HG02642 (cell line): ENCODE data around the gene ZFPM1.

ENCODE experiments used
- ATAC-seq: cut with Tn5 transposase; IDR thresholded peaks from one replicate; pipeline ENCODE4 v1.9.1; 2021; ENCODE audit warnings: mild to moderate bottlenecking; ENCODE audit not compliant: unreplicated experiment, poor library complexity

Gene ZFPM1

GRCh38 chr16:88582912-88583575 lies 130.0 kb downstream of the ZFPM1 start:
- ATAC-seq = no peak

- no peak for ATAC-seq
Observed at GRCh38 chr16:88584676-88585075, 131.6 kb downstream of the ZFPM1 start.

- no peak for ATAC-seq
Observed at GRCh38 chr16:88585269-88585668, 132.2 kb downstream of the ZFPM1 start.

DNA sequence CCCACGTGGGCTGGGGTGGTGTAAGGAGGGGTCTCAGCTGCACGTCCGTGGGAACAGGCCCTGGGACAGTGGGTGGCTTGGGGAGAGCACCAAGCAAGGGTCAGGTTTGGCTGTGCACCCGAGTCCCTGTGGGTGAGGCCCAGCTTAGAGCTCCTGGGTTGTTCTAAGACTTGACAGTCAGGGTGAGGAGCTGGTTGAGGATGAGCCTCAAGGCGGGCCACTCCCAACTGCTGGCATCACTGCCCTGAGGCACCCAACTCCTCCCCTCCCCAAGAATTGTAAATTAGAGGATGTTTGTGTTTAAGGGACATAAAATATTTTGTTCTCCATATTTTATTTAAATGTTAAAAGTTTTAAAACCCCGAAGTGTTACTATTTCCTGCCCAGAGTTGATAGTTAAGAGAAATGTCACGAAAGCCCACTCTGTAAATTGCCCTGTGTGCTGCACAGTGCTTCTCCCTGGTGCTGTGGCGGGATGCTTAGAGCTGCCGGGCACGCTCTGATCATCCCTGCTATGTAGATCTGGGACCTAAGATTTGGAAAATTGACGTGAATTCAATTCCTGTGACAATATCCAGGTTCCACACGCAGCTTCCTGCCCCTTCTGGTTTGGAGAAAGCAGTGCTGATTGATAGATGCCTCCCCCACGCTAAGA lies 133.0 kb downstream of the ZFPM1 start:
- no peak for ATAC-seq
